Measurements from ENCODE around the gene LRAT. TPM values are rescaled to one million over a fixed set of nuclear protein-coding genes. Genes with fewer than 3 reads are reported as not detected.
"Not testable (repeated sequence)": the region's sequence is repeated elsewhere in the genome, so short reads cannot be mapped to it uniquely, and the experiment has no call there.

LRAT gene
- total RNA-seq: not detected

DNA sequence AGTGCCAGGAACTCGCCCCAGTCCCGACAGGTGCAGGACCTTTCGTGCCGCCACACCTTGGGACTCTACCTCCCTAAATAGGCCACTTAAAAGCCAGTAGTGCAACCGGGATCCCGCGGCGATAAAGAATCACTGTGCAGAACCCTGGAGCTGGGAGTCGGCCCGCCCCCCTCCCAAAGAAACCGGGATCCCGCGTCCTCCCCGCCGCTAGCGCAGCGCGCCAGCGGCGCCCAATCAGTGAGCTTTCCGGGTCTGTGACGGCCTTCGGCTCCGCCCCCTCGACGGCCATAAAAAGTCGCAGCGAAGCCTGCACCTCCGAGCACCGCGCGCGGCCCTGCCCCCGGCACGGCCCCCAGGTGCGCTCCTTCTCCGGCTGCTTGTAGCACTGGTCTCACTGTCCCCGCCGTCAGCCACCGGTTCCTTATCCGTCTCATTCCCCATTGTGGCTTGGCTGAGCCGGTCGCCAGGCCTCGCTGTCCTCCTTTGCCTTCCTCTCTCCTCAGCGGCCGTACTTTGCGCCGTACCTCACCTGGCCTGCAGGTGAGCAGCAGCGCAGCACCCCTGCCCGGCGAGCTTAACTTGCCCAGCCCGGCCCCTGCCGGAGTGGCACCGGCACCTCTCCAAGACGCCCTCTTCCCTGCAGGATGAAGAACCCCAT, at the start of gene LRAT:
TSS of gene LRAT (plus strand) at position 318 of the 658 bp plus-strand sequence. CDS start at position 645, 327 bp downstream.
- peak; percentile 3 for DNase-seq

DNA sequence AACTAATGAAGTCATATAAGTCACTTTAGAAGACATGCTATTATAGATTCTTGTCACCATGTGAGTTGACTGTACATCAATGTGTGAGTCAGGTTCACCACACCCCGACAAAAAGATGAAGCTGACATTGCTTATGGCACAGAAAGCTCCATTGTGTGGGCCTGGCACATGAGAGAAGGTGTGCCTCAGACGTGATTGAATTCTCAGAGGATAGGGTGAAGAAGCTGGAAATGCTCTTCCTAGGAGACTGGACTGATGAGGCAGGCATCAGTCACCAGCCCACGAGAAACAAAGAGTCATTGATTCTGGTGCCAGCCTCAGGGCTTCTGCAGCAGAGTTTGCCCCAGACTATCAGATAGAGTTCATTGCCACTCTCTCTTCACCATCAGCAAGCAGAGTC, 35.9 kb upstream of the LRAT start:
- DNase-seq: no peak

DNA sequence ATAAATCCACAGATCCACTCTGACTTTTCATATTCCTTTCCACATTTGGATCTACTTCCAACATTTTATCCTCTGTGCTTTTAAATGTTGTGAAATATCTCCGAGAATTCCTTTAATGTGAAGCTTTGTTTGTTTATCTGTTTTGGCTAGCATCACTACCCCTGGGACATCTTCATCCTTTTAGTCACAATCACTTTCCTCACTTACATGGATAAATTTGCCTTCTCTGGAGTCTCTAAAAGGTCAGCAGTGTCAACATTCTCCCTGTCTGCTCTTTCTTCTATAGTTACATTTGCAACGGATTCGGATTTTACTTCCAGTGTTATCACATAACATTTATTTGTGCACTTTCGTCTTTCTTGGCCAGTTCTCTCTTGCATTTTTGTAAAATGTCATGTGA, 34.2 kb upstream of the LRAT start:
- DNase-seq: no peak

DNA sequence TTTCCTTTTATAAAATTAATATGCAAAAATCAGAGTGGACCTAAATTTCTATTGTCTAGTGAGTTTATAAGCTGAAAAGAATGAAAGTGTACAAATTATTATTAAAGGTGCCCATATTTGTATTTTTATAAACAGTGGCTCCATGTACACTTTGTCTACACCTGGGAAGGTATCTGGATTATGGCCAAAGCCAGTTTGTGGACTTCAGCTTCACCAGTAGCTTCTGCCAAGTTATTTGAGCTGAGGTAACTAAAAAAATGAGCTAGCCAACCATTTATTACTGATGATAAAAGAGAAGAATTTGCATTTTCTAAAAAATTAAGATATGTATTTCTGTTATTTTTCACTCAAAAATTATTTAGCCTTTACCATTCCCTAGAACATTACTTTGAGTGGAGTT, 32.3 kb upstream of the LRAT start:
- DNase-seq: no peak

DNA sequence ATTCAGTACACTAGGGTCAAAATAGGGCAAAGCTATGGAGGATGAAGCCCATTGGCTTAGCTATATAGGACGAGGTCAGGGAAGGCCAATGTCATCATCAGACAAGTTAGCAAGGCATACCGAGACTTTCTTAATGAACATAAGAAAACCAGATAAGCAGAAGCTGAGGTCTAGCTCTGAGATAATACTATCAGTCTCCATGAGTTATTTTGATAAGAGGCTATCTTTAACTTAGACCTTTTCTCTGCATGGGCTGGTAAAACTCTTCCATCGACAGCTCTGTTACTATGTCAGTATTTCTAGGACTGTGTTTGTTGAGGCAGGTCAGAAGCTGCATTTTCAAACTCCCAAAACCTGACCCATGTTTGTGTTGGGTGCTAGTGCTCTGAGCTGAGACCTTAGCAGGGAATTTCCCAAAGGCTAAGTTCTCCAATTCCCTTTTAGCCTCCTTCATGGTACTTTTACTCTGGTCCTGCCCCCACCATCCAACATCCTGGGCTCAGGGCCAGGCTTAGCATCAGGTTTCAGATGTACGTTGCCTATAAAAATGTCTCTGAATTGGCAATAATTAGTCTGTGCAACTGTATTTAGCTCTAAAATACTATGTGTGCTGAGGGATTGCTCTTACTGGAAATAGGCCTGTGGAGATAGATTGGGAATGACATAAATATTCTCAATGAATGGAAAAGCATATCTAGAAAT, 29.3 kb upstream of the LRAT start:
- no peak for DNase-seq

DNA sequence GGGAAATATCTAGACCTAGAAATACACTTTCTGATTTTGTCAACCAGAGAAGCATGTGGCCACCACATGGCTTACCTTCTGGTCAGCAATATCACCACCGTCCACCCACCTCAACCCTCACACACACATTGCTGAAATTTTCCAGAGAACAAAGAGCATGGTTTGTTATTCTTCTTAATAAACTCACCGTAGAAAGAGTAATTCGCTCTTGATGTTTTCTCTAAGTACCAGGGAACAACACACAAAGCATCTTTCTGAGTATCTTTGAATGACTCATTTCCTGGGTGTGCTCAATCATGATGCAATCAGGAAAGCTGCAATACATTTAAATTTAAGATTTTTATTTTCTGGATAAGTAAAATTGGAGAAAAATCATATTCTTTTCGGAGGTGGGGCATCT, 24.7 kb upstream of the LRAT start:
- DNase-seq: no peak

DNA sequence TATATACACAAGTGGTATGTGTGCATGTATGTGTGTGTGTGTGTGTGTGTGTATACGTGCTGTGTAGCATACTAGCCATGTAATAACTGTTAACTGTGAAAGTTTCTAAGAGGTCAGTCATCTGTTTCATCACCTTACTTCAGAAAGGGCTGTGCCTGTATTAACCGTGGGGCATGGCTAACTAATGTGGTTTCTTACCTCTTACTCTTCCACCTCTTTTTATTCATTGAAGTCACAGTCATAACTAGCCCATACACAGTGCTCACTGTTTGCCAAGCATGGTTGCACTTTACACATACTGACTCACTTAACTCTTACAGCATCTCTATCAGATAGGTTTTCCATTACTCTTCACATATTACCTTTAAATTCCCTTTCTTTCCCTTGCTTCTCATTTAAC, 23.7 kb upstream of the LRAT start:
- DNase-seq: no peak

DNA sequence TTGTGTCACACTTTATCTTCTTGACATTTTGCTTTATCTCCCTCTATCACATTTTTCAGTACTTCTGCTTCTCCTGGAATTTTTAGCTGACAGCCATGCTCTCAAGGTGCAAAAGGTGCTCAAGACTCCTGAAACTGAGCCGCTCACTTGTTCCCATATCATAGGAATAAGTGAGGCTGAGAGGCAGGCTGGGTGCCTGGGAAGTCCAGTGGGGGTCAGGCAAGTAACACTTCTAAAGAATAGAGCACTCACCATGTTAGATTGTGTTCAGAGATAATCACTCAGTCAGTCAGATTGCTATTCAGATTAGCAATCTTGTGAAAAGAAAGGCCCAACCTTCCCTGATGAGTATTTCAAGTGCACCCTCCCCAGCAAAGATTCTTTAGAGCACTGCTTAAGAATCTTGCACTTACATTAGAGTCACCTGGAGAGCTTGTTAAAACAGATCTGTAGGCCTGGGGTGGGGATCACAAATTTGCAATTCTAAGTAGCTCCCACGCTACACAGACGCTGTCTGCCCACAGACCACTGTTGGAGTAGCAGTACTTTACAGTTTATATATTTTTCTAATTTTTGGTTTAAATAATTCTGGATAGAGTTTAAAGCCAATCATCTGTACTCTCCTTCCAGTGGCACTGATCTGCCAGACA, 23.1 kb upstream of the LRAT start:
- no peak for DNase-seq

DNA sequence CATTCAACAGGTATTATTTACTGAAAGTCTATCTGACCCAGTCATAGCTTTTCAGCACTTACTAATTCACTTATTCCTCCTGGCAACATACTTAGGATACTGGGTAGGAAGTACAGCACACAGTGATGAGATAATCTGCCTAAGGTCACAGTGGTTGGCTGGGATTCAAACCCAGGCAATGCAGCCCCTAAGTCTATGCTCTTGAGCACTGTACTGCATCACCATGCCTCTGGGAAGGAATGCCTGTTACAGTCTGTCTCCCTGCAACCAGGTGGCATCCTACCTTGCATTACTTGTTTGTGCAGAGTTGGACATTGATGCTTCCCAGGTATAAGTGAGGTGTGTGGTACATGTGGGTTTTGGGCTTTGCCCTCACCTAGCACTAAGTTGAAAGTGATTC, 21.5 kb upstream of the LRAT start:
- no peak for DNase-seq

DNA sequence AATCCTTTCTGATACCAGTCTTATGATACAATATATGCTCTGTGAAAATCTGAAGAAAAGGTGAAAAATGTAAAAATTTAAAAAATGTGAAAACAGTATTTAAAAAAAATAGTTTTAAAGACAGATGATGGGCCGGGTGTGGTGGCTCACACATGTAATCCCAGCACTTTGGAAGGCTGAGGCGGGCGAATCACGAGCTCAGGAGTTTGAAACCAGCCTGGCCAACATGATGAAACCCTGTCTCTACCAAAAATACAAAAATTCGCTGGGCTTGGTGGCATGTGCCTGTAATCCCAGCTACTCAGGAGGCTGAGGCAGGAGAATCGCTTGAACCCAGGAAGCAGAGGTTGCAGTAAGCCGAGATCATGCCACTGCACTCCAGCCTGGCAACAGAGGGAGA, 20.2 kb upstream of the LRAT start:
- not testable (repeated sequence) for DNase-seq

DNA sequence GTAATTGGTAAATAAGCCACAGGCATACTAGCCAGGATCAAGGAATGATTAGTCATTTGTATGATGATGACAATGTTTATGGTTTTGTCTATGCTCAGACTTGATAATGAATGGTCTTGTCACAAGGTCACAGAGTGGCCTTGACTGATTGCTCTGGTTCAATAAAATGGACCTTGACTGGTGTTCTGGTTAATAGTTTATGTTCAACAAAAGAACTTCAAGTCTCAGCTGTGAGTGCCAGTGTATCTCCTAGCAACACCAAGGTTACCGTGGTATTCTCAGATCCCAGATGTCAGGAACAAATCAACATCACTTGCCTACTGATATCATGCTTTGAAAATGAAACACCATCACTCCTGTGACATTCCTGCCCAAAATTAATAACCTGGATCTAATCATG, 16.3 kb upstream of the LRAT start:
- DNase-seq: no peak

DNA sequence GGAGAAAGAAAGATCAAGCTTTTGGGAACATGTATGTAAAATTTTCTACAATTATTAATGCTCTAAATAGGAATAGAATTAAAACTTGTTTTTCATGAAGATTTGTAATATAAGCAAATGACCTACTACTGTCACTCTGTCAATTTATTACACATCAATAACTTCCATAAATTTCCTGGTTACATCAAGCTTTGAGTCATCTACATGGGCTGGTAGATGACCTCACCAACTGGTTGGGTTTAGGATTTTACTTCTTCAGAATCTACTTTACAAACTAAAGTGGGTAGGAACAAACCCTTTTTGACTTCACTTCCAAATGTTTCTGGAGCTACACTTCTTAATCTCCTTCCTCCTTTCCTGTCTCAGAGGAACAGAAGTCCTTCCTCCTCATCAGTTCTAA, 12.0 kb upstream of the LRAT start:
- no peak for DNase-seq

DNA sequence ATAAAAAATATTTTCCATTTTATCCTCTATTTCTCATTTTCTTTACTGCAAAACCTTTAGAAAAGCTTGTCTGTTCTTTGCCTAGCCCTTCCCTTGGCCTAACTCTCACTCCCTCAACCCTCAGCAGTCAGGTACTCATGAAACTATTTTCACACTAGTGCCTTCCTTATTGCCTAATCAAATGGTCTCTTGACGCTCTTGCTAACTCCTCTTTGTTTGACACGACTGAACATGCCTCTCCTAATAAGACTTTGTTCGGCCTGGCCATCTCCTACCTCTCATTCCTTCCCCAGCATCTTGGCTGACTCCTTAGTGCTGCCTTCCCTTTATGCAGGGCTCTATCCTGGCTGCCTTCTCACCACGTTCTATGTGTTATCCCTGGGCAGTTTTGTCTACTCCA, 11.1 kb upstream of the LRAT start:
- DNase-seq: no peak

DNA sequence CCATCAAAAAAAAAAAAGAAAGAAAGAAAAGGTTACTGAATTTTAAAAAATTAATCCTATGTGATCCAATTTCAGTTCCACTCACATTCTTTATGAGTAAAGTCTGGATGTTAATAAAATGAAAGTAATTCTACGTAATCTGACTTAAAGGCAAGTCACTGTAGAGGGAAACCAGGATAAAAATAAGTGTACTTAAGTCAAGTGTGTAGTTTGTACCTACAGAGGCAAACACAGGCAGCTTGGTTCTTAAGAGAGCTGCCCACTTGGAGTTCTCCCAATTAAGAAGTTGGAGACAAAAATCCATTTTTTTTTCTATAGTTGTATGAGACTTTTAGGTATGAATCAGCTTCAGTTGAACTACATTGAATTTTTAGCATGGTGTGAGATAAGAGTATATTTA, 7.0 kb upstream of the LRAT start:
- DNase-seq: no peak

DNA sequence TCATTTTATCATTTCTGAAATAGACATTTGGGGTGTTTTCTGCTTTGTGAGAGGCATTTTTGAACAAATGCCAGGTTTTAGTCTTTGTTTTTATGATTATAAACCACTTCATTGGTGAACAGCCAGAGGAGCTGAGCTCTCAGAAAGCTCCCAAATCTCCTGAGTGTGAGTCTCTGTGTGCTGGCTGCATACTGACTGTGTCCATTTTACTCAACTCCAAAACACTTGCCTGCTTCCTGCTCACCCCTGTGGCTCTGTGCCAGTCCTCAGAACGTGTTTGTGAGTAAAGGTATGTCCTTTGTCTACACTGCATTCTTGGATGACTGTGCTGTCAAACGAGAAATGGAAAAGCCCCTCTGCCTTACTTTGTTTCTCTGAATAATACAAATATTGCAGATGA, 5.4 kb upstream of the LRAT start:
- no peak for DNase-seq

DNA sequence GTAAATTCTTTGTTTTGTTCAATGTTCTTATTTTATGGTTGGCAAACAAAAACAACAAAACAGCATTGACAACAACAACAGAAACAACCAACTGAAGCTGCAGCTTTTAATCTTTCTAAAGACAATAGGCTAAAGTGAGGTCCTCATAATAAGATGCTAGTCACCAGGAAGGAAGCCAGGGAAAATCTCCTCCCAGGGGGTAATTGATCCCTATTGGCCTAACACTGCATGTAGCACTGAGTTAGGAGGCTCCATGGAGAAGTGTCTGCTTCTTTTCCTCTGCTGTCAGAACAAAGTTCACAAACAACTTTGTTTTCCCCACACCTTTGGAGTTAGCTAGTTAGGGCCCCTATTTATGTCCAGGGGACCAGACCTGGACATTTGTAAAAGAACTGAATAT, 4.7 kb upstream of the LRAT start:
- no peak for DNase-seq

DNA sequence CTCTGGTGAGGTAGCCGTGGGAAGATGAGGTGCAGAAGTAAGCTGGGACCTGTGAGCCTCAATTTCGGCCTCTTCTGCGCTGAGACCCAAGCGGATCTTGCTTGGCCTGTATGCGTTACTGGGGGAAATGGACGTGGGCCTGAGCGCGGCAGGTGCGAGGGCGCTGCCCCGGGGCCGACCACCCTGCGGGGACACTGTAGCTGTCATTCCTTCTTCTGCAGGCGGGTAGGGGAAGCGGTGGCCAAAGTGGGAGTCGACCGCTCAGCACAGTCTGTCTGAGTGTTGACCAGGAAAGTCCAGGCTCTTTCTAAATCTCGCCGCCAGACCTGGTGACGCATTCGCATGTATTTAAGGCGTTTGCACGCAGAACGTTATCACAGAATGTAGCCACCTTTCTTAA, 3.3 kb upstream of the LRAT start:
- DNase-seq: no peak

DNA sequence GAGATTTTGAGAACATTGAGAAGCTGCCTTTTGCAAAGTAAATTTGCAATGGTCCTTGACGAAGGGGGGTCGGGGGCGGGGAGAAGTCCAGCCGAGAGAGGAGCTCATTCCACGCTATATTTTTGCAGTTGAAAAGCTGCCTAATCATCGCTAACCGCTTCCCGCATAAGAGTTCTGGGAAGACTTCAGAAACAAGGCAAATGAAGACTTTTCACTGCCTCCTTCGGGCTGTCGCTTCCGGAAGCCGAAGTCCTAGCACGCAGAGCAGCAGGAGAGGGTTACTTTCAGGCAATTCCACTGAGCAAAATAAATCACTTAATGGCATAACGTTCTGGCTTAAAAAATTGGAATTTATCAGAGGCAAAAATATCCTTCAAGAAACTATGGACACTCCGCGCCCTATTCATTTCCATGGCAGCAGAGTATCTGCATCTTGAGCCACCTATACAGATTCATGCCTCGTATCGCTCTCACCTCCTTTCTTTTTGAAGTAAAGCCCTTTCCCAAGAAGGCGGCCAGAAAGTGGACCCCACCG, 2.6 kb upstream of the LRAT start:
- DNase-seq: no peak

DNA sequence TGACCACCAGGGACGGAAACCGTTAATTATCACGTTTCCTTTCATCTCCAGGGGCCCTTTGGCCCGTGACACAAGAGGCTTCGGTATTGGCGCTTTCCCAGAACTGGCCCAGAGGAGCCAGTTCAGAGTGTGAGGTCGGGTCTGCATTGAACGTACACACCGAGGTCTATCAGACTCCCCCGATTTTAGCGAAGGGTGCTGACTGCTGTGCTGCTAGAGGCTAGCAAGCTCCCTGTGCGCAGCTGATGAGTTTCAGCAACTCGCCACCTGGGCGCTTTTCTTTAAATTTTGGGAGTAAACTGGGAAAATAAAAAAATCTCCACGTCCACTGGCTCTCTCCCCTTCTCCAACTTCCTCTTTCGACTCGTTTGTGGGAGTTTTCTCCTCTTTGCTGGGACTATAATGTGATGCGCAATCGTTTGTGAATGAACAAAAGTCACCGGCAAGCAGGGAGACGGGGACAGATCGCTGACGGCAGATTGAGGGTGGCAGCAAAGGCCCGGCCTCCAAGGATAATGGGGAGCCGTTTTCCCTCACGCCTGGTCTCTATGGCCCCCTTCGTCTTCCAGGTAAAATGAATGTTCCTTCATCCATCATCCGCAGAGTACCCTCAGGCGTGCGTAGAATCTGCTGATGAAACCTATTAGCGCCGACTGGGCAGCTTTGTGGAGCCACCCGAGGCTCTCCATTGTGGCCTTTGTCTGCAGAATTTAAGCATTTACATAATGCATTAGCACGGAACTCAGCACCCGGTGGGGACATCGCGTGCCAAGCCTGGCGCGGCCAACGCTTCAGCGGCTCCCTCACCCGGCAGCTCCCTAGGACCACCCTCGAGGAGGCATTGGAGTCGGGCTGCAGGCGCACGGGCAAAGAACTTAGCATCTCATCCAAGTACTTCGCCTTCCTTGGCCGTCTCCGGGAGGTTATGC, 1.6 kb upstream of the LRAT start:
- DNase-seq: no peak

DNA sequence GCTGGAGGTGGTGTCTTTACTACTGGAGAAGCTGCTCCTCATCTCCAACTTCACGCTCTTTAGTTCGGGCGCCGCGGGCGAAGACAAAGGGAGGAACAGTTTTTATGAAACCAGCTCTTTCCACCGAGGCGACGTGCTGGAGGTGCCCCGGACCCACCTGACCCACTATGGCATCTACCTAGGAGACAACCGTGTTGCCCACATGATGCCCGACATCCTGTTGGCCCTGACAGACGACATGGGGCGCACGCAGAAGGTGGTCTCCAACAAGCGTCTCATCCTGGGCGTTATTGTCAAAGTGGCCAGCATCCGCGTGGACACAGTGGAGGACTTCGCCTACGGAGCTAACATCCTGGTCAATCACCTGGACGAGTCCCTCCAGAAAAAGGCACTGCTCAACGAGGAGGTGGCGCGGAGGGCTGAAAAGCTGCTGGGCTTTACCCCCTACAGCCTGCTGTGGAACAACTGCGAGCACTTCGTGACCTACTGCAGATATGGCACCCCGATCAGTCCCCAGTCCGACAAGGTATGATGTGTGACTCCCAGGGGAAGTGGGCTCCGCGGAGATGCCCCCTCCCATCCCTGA, 634 bp downstream of the LRAT start:
- DNase-seq: no peak

DNA sequence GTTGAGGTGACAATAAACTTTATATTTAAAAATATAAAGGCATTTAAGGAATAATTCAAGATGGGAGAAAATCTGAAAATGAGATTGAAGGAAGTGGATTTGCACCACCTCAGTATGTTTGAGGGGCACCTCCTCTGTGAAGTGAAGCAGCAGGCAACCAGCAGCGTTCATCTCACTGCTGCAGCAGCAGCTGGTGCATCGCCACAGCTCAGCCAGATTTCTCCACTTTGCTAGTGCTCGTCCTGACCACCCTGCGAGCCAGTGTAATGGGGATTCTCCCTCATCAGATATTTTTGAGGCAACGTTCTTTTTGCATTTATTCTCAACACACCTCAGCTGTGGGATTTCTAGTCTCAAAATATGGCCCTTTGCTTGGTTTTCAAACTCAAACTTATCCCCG, 13.9 kb downstream of the LRAT start:
- no peak for DNase-seq

DNA sequence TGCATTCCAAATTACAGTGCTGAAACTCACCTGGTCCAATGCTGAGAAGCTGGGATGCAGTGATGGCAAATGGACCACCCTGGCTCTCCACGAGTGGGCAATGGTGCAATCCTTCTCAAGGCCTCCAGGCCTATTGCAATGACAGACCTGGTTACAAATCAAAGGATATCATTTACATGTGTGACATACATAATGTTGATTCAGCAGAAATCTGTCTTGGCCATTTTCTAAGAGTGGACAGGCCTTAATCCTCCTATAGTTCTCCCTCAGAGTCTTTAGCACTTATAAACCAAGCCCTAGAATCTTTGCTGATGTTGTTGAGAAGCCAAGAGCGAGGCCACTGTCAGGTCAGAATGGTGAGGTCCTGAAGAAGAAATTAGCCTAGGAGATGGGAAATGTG, 17.1 kb downstream of the LRAT start:
- DNase-seq: no peak

DNA sequence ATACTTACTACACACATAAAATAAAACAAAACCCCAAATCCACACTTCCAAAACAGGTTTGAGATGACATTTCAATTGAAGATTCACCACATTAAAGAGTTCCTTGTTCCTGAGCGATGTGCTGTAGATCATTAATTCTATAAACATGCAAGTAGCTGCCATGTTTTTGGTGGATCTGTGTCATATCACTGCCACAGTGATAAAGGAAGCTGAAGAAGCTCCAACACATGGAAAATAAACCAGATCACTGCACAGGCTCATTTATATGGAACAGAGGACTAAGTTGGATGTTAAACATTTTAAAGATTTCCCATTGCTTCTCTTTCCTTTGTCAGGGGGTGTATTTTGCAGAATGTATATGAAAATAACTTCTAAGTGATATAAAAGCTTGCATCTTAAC, 34.5 kb downstream of the LRAT start:
- no peak for DNase-seq

All from effector CD4-positive, alpha-beta T cell (primary cell).